GM21360 (cell line): ENCODE results near the gene ITIH1.
A peak's percentile ranks its signal among the peaks of the same experiment; 100 is the strongest.
"Not testable (repeated sequence)": the region's sequence is repeated elsewhere in the genome, so short reads cannot be mapped to it uniquely, and the experiment has no call there.

Experiments
- ATAC-seq: cut with Tn5 transposase; IDR thresholded peaks from one replicate; pipeline ENCODE4 v1.9.1; 2021; ENCODE audit warnings: mild to moderate bottlenecking, moderate library complexity; ENCODE audit not compliant: unreplicated experiment

ITIH1 gene

GRCh38 chr3:52777127-52777958 lies at the start of gene ITIH1:
Gene ITIH1 (plus strand): TSS chr3:52777599. CDS start chr3:52777616, 17 bp downstream.
- ATAC-seq, result no peak

DNA sequence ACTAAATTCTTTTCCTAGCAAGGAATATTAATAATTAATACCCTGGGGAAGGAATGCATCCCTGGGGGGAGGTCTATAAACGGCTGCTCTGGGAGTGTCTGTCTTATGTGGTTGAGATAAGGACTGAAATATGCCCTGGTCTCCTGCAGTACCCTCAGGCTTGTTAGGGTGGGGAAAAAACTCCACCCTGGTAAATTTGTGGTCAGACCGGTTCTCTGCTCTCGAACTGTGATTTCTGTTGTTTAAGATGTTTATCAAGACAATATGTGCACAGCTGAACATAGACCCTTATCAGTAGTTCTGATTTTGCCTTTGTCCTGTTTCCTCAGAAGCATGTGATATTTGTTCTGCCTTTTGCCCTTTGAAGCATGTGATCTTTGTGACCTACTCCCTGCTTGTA lies 48.6 kb upstream of the ITIH1 start:
- not testable (repeated sequence) for ATAC-seq

DNA sequence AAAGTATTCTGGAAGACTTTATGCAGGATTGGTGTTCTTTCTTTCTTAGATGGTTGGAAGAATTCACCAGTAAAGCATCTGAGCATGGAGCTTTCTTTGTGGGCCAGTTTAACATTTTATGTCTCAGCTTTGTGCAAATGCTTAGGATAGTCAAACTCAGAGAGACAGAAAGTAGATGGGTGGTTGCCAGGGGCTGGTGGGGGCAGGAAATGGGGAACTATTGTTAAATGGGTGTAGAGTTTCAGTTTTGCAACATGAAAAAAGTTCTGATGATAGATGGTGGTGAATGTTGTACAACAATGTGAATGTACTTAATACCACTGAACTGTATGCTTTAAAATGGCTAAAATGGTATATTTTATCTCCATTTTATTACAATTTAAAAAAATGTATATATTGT lies 46.7 kb upstream of the ITIH1 start:
- no peak for ATAC-seq

GRCh38 chr3:52731590-52731989 lies 45.8 kb upstream of the ITIH1 start:
- no peak for ATAC-seq

DNA sequence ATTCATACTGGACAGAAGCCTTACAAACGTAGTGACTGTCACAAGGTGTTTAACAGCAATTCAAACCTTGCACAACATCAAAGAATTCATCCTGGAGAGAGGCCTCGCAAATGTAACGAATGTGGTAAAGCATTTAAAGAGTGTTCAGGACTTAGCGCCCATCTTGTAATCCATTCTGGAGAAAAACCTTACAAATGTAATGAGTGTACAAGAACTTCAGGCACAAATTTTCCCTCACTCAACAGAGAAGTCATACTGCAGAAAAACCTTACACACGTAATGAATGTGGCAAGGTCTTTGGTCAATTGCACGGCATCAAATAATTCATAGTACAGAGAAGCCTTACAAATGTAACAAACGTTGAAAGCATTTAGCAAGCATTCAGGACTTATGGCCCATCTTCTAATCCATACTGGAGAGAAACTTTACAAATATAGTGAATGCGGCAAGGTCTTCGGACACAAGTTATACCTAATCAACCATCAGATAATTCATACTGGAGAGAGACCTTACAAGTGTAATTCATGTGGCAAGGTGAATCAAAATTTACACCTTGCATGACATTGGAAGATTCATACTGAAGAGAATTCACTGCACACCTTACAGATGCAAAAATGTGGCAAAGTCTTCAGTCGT lies 44.0 kb upstream of the ITIH1 start:
- no peak for ATAC-seq

GRCh38 chr3:52739730-52740129 lies 37.7 kb upstream of the ITIH1 start:
- no peak for ATAC-seq

DNA sequence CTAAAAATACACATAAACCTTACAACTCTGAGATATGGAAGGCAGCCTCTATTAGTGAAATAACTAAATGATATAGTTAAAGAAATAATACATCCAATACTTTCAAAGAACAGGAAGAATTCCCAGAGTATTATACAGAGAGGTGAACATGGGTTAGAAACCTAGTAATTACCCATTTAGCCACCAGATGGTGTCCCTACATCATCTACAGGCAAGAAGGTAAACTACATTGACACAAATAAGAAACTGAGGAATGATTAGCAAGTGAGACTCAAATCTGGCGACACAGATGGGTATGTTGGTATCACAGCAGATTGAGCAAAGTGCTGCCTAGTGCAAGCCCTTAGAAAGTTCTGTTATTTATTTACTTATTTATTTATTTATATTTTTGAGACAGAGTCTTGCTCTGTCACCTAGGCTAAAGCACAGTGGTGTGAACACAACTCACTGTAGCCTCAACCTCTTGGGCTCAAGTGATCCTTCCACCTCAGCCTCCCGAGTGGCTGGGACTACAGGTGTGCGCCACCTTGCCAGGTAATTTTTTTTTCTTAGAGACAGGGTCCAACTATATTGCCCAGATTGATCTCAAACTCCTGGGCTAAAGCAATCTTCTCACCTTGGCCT lies 34.9 kb upstream of the ITIH1 start:
- no peak for ATAC-seq

GRCh38 chr3:52743152-52743551 lies 34.2 kb upstream of the ITIH1 start:
- no peak for ATAC-seq

- no peak for ATAC-seq
These were observed 33.7 kb upstream of the ITIH1 start for GRCh38 chr3:52743721-52744120.

- ATAC-seq, result no peak
These were observed 25.2 kb upstream of the ITIH1 start for GRCh38 chr3:52752045-52752660.

GRCh38 chr3:52754373-52754772 lies 23.0 kb upstream of the ITIH1 start:
- no peak for ATAC-seq

DNA sequence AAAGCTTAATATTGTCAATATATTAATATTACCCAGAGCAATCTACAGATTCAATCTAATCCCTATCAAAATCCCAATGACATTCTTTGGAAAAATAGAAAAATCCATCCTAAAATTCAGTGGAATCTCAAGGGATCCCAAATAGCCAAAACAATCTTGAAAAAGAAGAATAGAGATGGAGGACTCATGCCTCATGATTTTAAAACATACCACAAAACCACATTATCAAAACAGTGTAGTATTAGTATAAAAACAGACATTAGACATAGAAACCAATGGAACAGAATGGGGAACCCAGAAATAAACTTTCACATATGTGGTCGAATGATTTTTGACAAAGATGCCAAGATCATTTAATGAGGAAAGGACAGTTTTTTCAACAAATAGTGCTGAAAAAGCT lies 21.3 kb upstream of the ITIH1 start:
- no peak for ATAC-seq

GRCh38 chr3:52763466-52763865 lies 13.9 kb upstream of the ITIH1 start:
- no peak for ATAC-seq

DNA sequence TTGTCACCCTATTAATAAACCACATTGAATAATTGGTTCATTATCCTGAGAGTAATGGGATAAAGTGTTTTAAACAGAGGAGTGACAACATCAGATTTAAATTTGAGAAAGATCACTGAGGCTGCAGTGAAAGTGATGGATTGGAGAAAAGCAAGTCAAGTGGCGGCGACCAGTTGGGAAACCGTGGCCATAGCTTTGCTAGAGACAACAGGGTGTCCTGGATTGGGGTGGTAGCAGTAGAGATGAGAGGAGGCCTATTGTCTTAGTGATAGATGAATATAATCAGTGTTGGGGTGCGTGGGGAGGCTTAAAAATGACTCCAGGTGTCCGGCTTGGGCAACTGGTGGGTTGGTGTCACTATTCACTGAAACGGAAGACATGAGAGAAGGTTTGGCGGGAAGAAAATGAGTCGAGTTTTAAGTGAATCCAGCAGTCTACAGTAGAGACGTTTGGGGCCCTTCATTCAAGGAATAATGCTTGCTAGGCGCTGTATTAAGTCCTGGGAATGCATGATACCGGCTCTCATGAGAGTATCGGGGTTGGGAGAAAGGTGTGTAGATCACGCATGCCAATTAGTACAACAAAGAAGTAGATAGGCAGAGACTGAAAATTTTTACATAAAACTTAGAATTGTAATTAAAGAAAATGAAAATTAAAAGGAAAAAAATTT lies 7.5 kb upstream of the ITIH1 start:
- ATAC-seq, result no peak

GRCh38 chr3:52770496-52771333 lies 6.7 kb upstream of the ITIH1 start, which contains the start of gene NEK4:
Gene NEK4 (minus strand): TSS chr3:52770940. CDS start chr3:52770746, 194 bp downstream.
- ATAC-seq, result peak; percentile 83

- ATAC-seq, result no peak
These were observed 6.1 kb upstream of the ITIH1 start for GRCh38 chr3:52771334-52771681.

GRCh38 chr3:52771702-52772101 lies 5.7 kb upstream of the ITIH1 start:
- no peak for ATAC-seq

- no peak for ATAC-seq
These were observed 3.9 kb upstream of the ITIH1 start for GRCh38 chr3:52773361-52774065.

DNA sequence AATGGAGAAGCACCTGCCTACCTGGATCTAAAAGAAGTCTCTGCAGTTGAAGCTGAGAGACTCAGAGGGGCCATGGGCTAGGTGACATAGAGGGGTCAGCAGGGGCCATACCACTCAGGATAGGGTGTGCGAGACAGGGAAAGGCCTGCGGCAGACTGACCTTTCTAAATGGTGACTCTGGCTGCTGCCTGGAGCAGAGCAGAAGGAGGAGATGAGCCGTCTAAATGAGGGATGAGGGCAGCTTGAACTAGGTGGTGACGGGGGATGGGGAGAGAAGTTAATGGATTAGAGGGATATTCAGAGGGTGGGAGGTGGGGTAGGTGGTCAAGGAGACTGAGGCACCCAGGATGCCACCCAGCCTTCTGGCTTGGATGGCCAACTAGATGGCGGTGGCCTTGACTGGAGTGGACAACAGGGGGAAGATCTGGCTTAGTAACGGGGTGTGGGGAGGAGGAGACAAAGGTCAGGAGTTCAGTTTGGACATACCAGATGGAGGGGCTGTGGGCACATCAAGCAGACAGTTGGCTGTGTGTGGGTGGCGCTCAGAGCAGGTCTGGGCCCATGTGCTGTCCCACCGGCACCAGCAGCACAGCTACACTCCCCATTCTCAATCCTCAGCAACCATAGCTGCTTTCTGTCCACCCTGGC lies 3.2 kb upstream of the ITIH1 start:
- ATAC-seq, result no peak
